HG03108 (cell line): ENCODE results near the gene SLC25A3.

Experiments
- ATAC-seq: cut with Tn5 transposase; IDR thresholded peaks from one replicate; pipeline ENCODE4 v1.9.1; 2021; ENCODE audit warnings: moderate library complexity; ENCODE audit not compliant: unreplicated experiment

SLC25A3 gene

DNA sequence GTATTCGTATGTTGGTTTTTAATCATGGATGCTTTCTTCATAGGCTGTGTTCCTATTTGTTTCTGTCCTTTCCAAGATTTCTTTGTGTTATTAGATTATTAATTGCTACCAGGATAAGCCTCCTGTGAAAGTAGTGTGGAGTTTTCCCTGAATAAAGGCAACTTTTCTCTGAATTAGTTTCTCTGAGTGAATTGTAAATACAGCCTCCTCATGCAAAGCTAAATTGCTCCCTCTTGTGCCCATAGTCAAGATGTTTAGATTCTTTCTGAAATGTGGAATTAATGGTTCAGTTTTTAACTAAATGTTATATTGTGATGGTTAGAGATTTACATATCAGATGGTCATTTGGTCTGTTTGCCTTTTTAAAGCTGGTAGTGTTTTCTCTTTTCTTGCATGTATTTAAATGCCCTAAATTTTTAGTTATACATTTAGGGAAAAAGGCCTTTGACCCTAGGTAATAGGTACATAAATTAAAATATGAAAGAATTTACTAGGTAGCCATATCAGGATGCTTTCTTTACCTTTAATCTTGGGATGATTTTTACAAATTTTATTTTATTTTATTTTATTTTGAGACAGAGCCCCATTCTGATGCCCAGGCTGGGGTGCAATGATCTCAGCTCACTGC lies 60.5 kb downstream of the SLC25A3 start:
- no peak for ATAC-seq
